Stimulated activated CD8-positive, alpha-beta memory T cell treated with anti-CD3 and anti-CD28 coated beads, Interleukin-12 subunit alpha, Interleukin-12 subunit beta, amount 100 ng/mL, for 1 hour (primary cell): Measurements from ENCODE around the gene DMKN.
A peak's percentile ranks its signal among the peaks of the same experiment; 100 is the strongest.

Experiments
- DNase-seq: peaks from one replicate; pipeline ENCODE4 v3.0.0-alpha.2; 2020; ENCODE audit warnings: low read depth

DMKN gene

GRCh38 chr19:35513628-35514281 is at the start of gene DMKN:
Gene DMKN, minus strand, starts transcription at chr19:35513649. Its CDS starts 174 bp downstream, at chr19:35513475.
- no peak for DNase-seq

- no peak for DNase-seq
Observed at GRCh38 chr19:35562776-35563175, 49.3 kb upstream of the DMKN start.

GRCh38 chr19:35562336-35562735 is 48.9 kb upstream of the DMKN start:
- DNase-seq = no peak

- no peak for DNase-seq
Observed at GRCh38 chr19:35561436-35561835, 48.0 kb upstream of the DMKN start.

- no peak for DNase-seq
Observed at GRCh38 chr19:35560677-35561076, 47.2 kb upstream of the DMKN start.

- no peak for DNase-seq
Observed at GRCh38 chr19:35560271-35560670, 46.8 kb upstream of the DMKN start.

GRCh38 chr19:35559781-35560180 is 46.3 kb upstream of the DMKN start:
- no peak for DNase-seq

GRCh38 chr19:35559281-35559659 is 45.8 kb upstream of the DMKN start:
- no peak for DNase-seq

GRCh38 chr19:35558400-35559280 is 45.2 kb upstream of the DMKN start:
- no peak for DNase-seq

GRCh38 chr19:35557539-35558399 is 44.3 kb upstream of the DMKN start:
- peak; percentile 16 for DNase-seq

- no peak for DNase-seq
Observed at GRCh38 chr19:35556846-35557538, 43.5 kb upstream of the DMKN start.

- no peak for DNase-seq
Observed at GRCh38 chr19:35556025-35556590, 42.7 kb upstream of the DMKN start.

GRCh38 chr19:35555301-35556005 is 42.0 kb upstream of the DMKN start:
- no peak for DNase-seq

- no peak for DNase-seq
Observed at GRCh38 chr19:35554076-35554475, 40.6 kb upstream of the DMKN start.

GRCh38 chr19:35553385-35554000 is 40.0 kb upstream of the DMKN start:
- no peak for DNase-seq

GRCh38 chr19:35552534-35553384 is 39.3 kb upstream of the DMKN start:
- DNase-seq = no peak

- no peak for DNase-seq
Observed at GRCh38 chr19:35551091-35551810, 37.8 kb upstream of the DMKN start.

GRCh38 chr19:35549879-35550523 is 36.6 kb upstream of the DMKN start:
- no peak for DNase-seq
